Fibroblast of lung (primary cell): Measurements from ENCODE around the gene LELP1. TPM values are rescaled to one million over a fixed set of nuclear protein-coding genes. Genes with fewer than 3 reads are reported as not detected.

Experiments used
- DNase-seq, 2 donors: peaks; one replicate each; pipeline versions ENCODE4 v3.0.0 to v3.0.0-alpha.2; 2010; ENCODE audit warnings: low read depth in 2 of 2
- H2AFZ ChIP-seq: 2 replicates; pipeline ENCODE4 v1.5.1; 2012; ENCODE audit warnings: low read length, control low read depth, inconsistent platforms
- H3K27ac ChIP-seq: 2 replicates; pipeline ENCODE4 v1.5.1; 2011; ENCODE audit warnings: low read length, control low read depth; ENCODE audit not compliant: insufficient read depth
- H3K27me3 ChIP-seq: 2 replicates; pipeline ENCODE4 v1.5.1; 2011; ENCODE audit warnings: mild to moderate bottlenecking, low read length; ENCODE audit not compliant: control insufficient read depth, insufficient read depth
- H3K36me3 ChIP-seq: 2 replicates; pipeline ENCODE4 v1.5.1; 2011; ENCODE audit warnings: low read length; ENCODE audit not compliant: control insufficient read depth, insufficient read depth
- H3K4me1 ChIP-seq: 2 replicates; pipeline ENCODE4 v1.5.1; 2011; ENCODE audit warnings: low read length; ENCODE audit not compliant: control insufficient read depth, insufficient read depth; ENCODE audit errors: extremely low read depth
- H3K4me2 ChIP-seq: 2 replicates; pipeline ENCODE4 v1.5.1; 2011; ENCODE audit warnings: low read length, control low read depth; ENCODE audit not compliant: insufficient read depth; ENCODE audit errors: extremely low read depth
- H3K4me3 ChIP-seq, 4 experiments: fragments of 200-600 bp in 1 of 4; sonication (generic) in 1 of 4; replicated peaks in 1 of 4; 2 replicates each; pipeline ENCODE4 v1.5.1; 2011 to 2016; ENCODE audit warnings: low read length in 4 of 4, low read depth in 3 of 4, mild to moderate bottlenecking in 3 of 4, control low read depth in 2 of 4, inconsistent platforms in 1 of 4, mixed read lengths in 1 of 4; ENCODE audit not compliant: insufficient read depth in 1 of 4; ENCODE audit errors: control extremely low read depth in 1 of 4
- H3K79me2 ChIP-seq: 2 replicates; pipeline ENCODE4 v1.5.1; 2012; ENCODE audit warnings: mild to moderate bottlenecking, low read length, inconsistent platforms; ENCODE audit not compliant: control insufficient read depth, insufficient read depth
- H3K9ac ChIP-seq: 2 replicates; pipeline ENCODE4 v1.5.1; 2011; ENCODE audit warnings: mild to moderate bottlenecking, low read length, control low read depth; ENCODE audit not compliant: insufficient read depth
- H3K9me3 ChIP-seq: 2 replicates; pipeline ENCODE4 v1.5.1; 2012; ENCODE audit warnings: low read depth, low read length; ENCODE audit not compliant: control insufficient read depth, insufficient read depth
- H4K20me1 ChIP-seq: 2 replicates; pipeline ENCODE4 v1.5.1; 2011; ENCODE audit warnings: low read length; ENCODE audit not compliant: control insufficient read depth, insufficient read depth; ENCODE audit errors: extremely low read depth
- EZH2 ChIP-seq: IDR thresholded peaks from 2 replicates; pipeline ENCODE4 v1.5.1; 2012; ENCODE audit warnings: low read length, control low read depth, mild to moderate bottlenecking; ENCODE audit errors: missing control alignments
- polyA plus RNA-seq, 2 donors: library from polyadenylated mRNA; depleted of rRNA in 1 of 2; stranded (reverse) in 1 of 2; unstranded in 1 of 2; fragments of >200 nt; gene quantifications; 2 replicates each; pipeline ENCODE4 v1.2.1, GENCODE V29; 2011 to 2012; ENCODE audit warnings: missing spikeins in 1 of 2
- total RNA-seq: library from RNA; depleted of rRNA; stranded (reverse); fragments of >200 nt; gene quantifications from 2 replicates; pipeline ENCODE4 v1.2.1, GENCODE V29; 2014
- TF ChIP-seq, protein P1 (sequence below), 2 donors: IDR thresholded peaks in 1 of 2; conservative IDR thresholded peaks in 1 of 2; 1 replicate in 1 of 2; 2 replicates in 1 of 2; pipeline ENCODE4 v1.5.1; 2011 to 2012; ENCODE audit warnings: low read length in 2 of 2, control low read depth in 1 of 2, inconsistent platforms in 1 of 2, low read depth in 1 of 2, mild to moderate bottlenecking in 1 of 2

Gene LELP1
- total and polyA plus RNA-seq, 2 donors (not counting 1 experiment from before 2014, with no cell fraction given), result not detected

DNA sequence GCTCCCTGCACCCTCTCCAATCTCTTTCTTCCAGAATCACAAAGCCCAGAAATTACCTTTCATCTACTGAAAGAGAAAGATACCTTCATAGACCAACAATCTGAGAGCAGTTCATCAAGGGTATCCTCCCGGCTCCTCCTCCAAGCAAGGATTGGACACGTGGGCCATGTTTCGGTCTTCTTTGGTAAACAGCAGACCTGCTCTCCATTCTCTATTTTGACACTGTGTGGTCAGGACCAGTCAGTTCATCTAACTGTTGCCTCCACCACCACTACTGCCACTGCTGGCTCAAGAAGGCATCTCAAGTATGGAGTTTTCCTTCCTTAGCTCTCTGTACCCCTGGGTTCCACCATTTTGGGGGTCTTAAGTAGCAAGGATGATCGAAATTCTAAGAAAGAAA, 8.0 kb upstream of the LELP1 start:
- H3K4me3 ChIP-seq, result no peak overlapping the region
- TF ChIP-seq, protein P1, sequence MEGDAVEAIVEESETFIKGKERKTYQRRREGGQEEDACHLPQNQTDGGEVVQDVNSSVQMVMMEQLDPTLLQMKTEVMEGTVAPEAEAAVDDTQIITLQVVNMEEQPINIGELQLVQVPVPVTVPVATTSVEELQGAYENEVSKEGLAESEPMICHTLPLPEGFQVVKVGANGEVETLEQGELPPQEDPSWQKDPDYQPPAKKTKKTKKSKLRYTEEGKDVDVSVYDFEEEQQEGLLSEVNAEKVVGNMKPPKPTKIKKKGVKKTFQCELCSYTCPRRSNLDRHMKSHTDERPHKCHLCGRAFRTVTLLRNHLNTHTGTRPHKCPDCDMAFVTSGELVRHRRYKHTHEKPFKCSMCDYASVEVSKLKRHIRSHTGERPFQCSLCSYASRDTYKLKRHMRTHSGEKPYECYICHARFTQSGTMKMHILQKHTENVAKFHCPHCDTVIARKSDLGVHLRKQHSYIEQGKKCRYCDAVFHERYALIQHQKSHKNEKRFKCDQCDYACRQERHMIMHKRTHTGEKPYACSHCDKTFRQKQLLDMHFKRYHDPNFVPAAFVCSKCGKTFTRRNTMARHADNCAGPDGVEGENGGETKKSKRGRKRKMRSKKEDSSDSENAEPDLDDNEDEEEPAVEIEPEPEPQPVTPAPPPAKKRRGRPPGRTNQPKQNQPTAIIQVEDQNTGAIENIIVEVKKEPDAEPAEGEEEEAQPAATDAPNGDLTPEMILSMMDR (conservative IDR thresholded peaks at IDR 0.05 in 1 of 2, IDR thresholded peaks at IDR 0.05 in 1 of 2; ENCODE audit: low read depth in 1 of 2, low read length in 2 of 2), result no peak
- no peak for TF ChIP-seq EZH2
- no peak overlapping the region for H2AFZ ChIP-seq
- H3K36me3 ChIP-seq, result no peaks in the 10 kb centered on the region
- no peak overlapping the region for H3K27ac ChIP-seq
- no peaks in the 10 kb centered on the region for H3K79me2 ChIP-seq
- DNase-seq, result no peak
- H3K9ac ChIP-seq, result no peak overlapping the region
- H3K27me3 ChIP-seq, result no peaks in the 10 kb centered on the region
- H4K20me1 ChIP-seq, result no peaks in the 10 kb centered on the region
- no peak overlapping the region for H3K4me2 ChIP-seq
- H3K4me1 ChIP-seq, result no peaks in the 10 kb centered on the region
- no peaks in the 10 kb centered on the region for H3K9me3 ChIP-seq

DNA sequence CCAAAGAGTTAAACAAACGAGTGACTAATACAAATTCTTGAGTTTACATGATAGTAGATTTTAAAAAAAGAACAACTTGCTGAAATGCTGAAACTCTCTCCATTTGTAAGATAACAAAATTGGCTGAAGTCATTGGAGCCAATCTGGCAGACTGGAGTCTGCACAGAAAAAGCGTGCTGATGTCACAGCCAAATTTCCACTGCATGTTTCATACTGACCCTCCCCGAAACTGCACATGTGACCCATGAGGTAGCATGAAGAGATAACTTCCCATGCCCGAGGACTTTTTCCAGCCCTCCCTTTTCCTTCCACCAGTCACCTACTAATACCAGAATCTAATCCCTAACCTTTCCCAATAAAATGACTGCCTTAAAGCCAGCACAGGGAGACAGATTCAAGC, 1.2 kb upstream of the LELP1 start:
- TF ChIP-seq, protein P1 (conservative IDR thresholded peaks at IDR 0.05 in 1 of 2, IDR thresholded peaks at IDR 0.05 in 1 of 2; ENCODE audit: low read depth in 1 of 2, low read length in 2 of 2), result no peak
- TF ChIP-seq EZH2, result no peak
- no peaks in the 10 kb centered on the region for H3K36me3 ChIP-seq
- no peaks in the 10 kb centered on the region for H4K20me1 ChIP-seq
- no peaks in the 10 kb centered on the region for H3K9me3 ChIP-seq
- H3K4me2 ChIP-seq, result no peak overlapping the region
- no peaks in the 10 kb centered on the region for H3K4me1 ChIP-seq
- no peak overlapping the region for H3K4me3 ChIP-seq
- H3K27ac ChIP-seq, result no peak overlapping the region
- H3K9ac ChIP-seq, result no peak overlapping the region
- H3K79me2 ChIP-seq, result no peaks in the 10 kb centered on the region
- no peaks in the 10 kb centered on the region for H3K27me3 ChIP-seq
- no peak overlapping the region for H2AFZ ChIP-seq
- DNase-seq, result no peak

DNA sequence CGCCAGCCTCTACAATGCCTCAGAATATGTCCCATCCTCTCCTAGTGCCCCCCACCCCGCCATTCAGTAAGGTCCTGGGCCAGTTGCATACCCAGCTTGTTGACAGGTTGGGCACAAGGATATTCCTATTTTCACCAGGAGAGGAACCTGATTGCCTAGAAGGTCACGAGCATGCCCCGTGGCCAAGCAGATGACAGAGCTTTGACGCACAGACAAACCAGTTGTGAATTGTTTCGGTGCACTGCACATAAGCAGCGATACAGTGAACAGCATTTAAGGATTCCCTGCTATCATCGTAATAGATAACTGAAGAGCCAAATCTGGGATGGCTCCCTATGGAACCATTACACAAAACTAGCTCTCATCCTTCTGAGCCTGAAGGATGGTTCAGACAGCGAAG, 3.4 kb downstream of the LELP1 start:
- no peak for TF ChIP-seq EZH2
- TF ChIP-seq, protein P1 (conservative IDR thresholded peaks at IDR 0.05 in 1 of 2, IDR thresholded peaks at IDR 0.05 in 1 of 2; ENCODE audit: low read depth in 1 of 2, low read length in 2 of 2), result no peak
- Histone ChIP-seq H3K4me3 (no peak overlapping the region), H3K79me2 (no peaks in the 10 kb centered on the region), H3K9ac (no peak overlapping the region), H2AFZ (no peak overlapping the region), H4K20me1 (no peaks in the 10 kb centered on the region), H3K27me3 (no peaks in the 10 kb centered on the region), H3K27ac (no peak overlapping the region), H3K4me1 (no peaks in the 10 kb centered on the region), H3K36me3 (no peaks in the 10 kb centered on the region), H3K9me3 (no peaks in the 10 kb centered on the region), H3K4me2 (no peak overlapping the region)
- no peak for DNase-seq
